Psoas muscle (tissue), 8 donors: ENCODE measurements around the gene NME7. TPM values are rescaled to one million over a fixed set of nuclear protein-coding genes. Genes with fewer than 3 reads are reported as not detected.
A peak's percentile ranks its signal among the peaks of the same experiment; 100 is the strongest.

ENCODE experiments used
- ATAC-seq, 4 donors: fragments of 200-7000 bp; cut with Tn5 transposase; one replicate each; pipeline ENCODE4 v1.9.1; 2020; ENCODE audit warnings: moderate library complexity in 3 of 4, mild to moderate bottlenecking in 2 of 4
- DNase-seq, 2 donors: peaks; one replicate each; pipeline ENCODE4 v3.0.0-alpha.2; 2020
- H3K27ac ChIP-seq: fragments of 200-600 bp; one replicate; pipeline ENCODE4 v1.8.0; 2022
- H3K27me3 ChIP-seq, 3 donors: fragments of 200-600 bp in 1 of 3; one replicate each; pipeline versions ENCODE4 v1.6.1 to v1.8.0; 2013 to 2022; ENCODE audit warnings: low read length in 2 of 3, mild to moderate bottlenecking in 2 of 3, moderate library complexity in 1 of 3; ENCODE audit not compliant: insufficient read depth in 3 of 3
- H3K36me3 ChIP-seq, 2 donors: fragments of 200-600 bp in 1 of 2; one replicate each; pipeline versions ENCODE4 v1.6.1 to v1.8.0; 2013 to 2022; ENCODE audit warnings: low read depth in 1 of 2, mild to moderate bottlenecking in 1 of 2, moderate library complexity in 1 of 2; ENCODE audit not compliant: insufficient read depth in 1 of 2
- H3K4me1 ChIP-seq: fragments of 200-600 bp; one replicate; pipeline ENCODE4 v1.8.0; 2022
- H3K4me3 ChIP-seq: fragments of 200-600 bp; one replicate; pipeline ENCODE4 v1.8.0; 2022; ENCODE audit warnings: mild to moderate bottlenecking
- H3K9me3 ChIP-seq: fragments of 200-600 bp; one replicate; pipeline ENCODE4 v1.8.0; 2022
- CTCF ChIP-seq: fragments of 200-600 bp; IDR thresholded peaks from one replicate; pipeline ENCODE4 v1.8.0; 2022; ENCODE audit warnings: antibody characterized with exemption
- WGBS, 3 donors: extraction: QIAGEN DNeasy Blood & Tissue Kit; methylation state at CpG; one replicate each; pipeline versions ENCODE4 v1.1.6 to v1.1.7; 2013; 5-methylcytosine and 5-hydroxymethylcytosine counted together
- intact Hi-C, 2 donors: fragments of 100-400 bp; cut with DNase I; formaldehyde crosslinking; loops; one replicate each; pipeline versions ENCODE4 v1.11.0 to v1.14.2; 2022
- polyA plus RNA-seq, 3 donors: library from polyadenylated mRNA; stranded (reverse); fragments of 200-250 nt; gene quantifications; one replicate each; pipeline ENCODE4 v1.2.3, GENCODE V29; 2013
- total RNA-seq, 4 donors: library from RNA; stranded (reverse); fragmentation: NEBNext Ultra II Directional in 2 of 4; extraction: Animal tissue kit (Norgen Biotek cat#: 25700) in 2 of 4; gene quantifications; one replicate each; pipeline versions ENCODE4 v1.2.1 to v1.2.4, GENCODE V29; 2021 to 2023
- donor health status: healthy with polysubstance abuse.
- donor health status: DM: no; HTN: no; CAD: no; lungs with moderate emphysema.
- donor health status: Bipolar disorder and iron deficiency.
- donor health status: healthy.
- donor health status: DM: yes; HTN: yes; CAD: no.
- donor health status: DM: no; HTN: no; CAD: no.
- donor health status: DM: no; HTN: no; CAD: no.
- donor health status: DM: yes; HTN: yes; CAD: no.

NME7 gene
- total and polyA plus RNA-seq, 7 donors, result 3.9 to 14.1 (median 4.8) TPM

DNA sequence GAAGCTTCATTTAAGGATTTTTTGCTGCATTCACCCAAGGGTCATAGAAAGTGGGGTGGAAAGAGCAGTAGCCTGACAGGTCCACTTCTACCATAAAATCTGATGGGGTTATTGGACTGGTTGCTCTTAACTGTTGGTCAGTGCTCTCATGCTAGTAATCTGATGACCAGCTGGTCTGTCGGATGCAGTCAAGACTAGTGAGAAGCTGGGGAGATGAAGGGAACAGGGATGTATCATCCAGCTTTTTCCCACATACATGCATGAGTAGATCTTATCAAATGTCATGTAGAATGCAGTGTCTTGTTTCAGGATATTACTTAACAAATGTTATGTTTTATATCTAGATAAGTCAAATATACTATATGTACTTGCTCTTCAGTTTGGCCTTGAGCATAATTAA is 250.0 kb downstream of the NME7 start:
- H3K4me3 ChIP-seq, result peak overlapping the region; percentile 100
- H3K4me1 ChIP-seq, result peaks cover 68% of the 10 kb centered on the region
- intact Hi-C loops, result loop anchor here (10.0 kb wide), 1 partner anchor 367 kb away; the partner anchor contains the start of gene SLC19A2 (in 2 of the 2)
- ATAC-seq, result peak in 3 of 4 donors; percentile 6 to 13 (median 12)
- no peaks in the 10 kb centered on the region for H3K9me3 ChIP-seq
- H3K27me3 ChIP-seq, result no peaks in the 10 kb centered on the region
- H3K36me3 ChIP-seq, result peaks cover 5 to 97% of the 10 kb centered on the region in 2 donors
- DNase-seq, result no peak
- TF ChIP-seq CTCF, result no peak
- H3K27ac ChIP-seq, result peak overlapping the region; percentile 96
- 23 to 50% (median 40%) methylated on average over 1 of the region's 1 CpG for WGBS, 3 donors

GRCh38 chr1:169117014-169117413 is 250.6 kb downstream of the NME7 start:
- H3K27me3 ChIP-seq, result no peaks in the 10 kb centered on the region
- peak overlapping the region; percentile 96 for H3K27ac ChIP-seq
- DNase-seq, result no peak
- H3K36me3 ChIP-seq, result peaks cover 5 to 97% of the 10 kb centered on the region in 2 donors
- no peaks in the 10 kb centered on the region for H3K9me3 ChIP-seq
- H3K4me1 ChIP-seq, result peaks cover 69% of the 10 kb centered on the region
- no peak for TF ChIP-seq CTCF
- WGBS, 3 donors, result 37 to 66% (median 48%) methylated on average over 2 of the region's 2 CpGs
- intact Hi-C loops, result loop anchor here (10.0 kb wide), 1 partner anchor 368 kb away; the partner anchor contains the start of gene SLC19A2 (in 2 of the 2)
- no peak for ATAC-seq
- peak overlapping the region; percentile 100 for H3K4me3 ChIP-seq

DNA sequence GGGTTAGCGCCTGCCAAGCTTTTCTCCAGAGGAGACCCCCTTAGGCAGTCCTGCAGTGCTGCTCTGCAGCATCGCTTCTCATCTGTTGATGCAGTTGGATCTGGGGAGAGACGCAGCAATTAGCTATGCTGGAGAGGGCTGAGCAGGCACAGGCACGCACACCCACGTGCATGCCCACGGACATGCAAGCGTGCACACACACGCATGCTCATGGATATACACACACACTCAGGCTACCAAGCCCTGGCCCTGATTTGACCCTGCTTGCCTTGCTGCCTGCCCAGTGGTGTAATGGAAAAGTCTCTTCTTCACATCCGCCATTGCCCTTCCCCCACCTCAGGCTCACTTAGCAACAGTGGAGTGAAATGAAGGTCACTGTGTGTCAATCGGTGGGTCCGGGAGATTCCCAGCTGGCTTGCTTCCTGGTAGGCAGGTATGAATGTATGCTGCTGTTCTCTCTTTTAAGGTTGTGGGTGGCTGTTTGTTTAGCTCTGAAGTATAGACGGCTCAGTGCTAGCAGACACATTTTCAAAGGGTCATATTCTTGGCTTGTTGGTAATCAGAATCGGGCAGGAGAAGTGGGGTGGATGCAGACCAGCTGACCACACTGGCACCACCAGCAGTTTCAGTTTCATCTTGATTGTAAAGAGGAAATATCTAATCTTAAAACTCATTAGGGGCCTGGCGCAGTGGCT is 251.6 kb downstream of the NME7 start:
- H3K4me1 ChIP-seq, result peaks cover 76% of the 10 kb centered on the region
- no peaks in the 10 kb centered on the region for H3K27me3 ChIP-seq
- H3K4me3 ChIP-seq, result peak overlapping the region; percentile 100
- peaks cover 3 to 97% of the 10 kb centered on the region in 2 donors for H3K36me3 ChIP-seq
- no peaks in the 10 kb centered on the region for H3K9me3 ChIP-seq
- no peak for TF ChIP-seq CTCF
- ATAC-seq (peak; percentile 14 to 39 (median 23)), DNase-seq (peak; percentile 44 to 77)
- 27 to 52% (median 36%) methylated on average over 14 of the region's 14 CpGs for WGBS, 3 donors
- intact Hi-C loops, result loop anchor here (10.0 kb wide), 1 partner anchor 369 kb away; the partner anchor contains the start of gene SLC19A2 (in 2 of the 2)
- H3K27ac ChIP-seq, result peak overlapping the region; percentile 96

GRCh38 chr1:169113613-169114119 is 253.9 kb downstream of the NME7 start:
- Histone ChIP-seq H3K9me3 (no peaks in the 10 kb centered on the region), H3K4me1 (peaks cover 63% of the 10 kb centered on the region), H3K27me3 (no peaks in the 10 kb centered on the region), H3K27ac (peak overlapping the region; percentile 96), H3K4me3 (peak overlapping the region; percentile 100), H3K36me3 (peaks cover 3 to 89% of the 10 kb centered on the region in 2 donors)
- intact Hi-C loops, result loop anchor here (2.0 to 10.0 kb wide), 3 partner anchors 371 to 491 kb away; partner anchors contain the start of gene SLC19A2 (in 2 of the 2)
- ATAC-seq (peak; percentile 36 to 64 (median 50)), DNase-seq (no peak)
- 22 to 41% (median 28%) methylated on average over 4 of the region's 4 CpGs for WGBS, 3 donors
- no peak for TF ChIP-seq CTCF
